Adrenal gland (tissue), 12 donors: ENCODE results near the gene GNPDA1. TPM values are rescaled to one million over a fixed set of nuclear protein-coding genes. Genes with fewer than 3 reads are reported as not detected.

Source experiments
- DNase-seq, 7 donors: peaks; one replicate each; pipeline ENCODE4 v3.0.0-alpha.2; 2019 to 2020
- H3K27ac ChIP-seq, 5 donors: fragments of 200-600 bp; sonication (generic) in 4 of 5; 1 replicate in 3 of 5; 2 replicates in 2 of 5; pipeline versions ENCODE4 v1.5.1 to v1.8.0; 2016 to 2020; ENCODE audit warnings: mild to moderate bottlenecking in 1 of 5
- H3K27me3 ChIP-seq: fragments of 200-600 bp; 2 replicates; pipeline ENCODE4 v1.8.0; 2021
- H3K36me3 ChIP-seq, 2 donors: fragments of 200-600 bp; replicated peaks in 1 of 2; 1 replicate in 1 of 2; 2 replicates in 1 of 2; pipeline versions ENCODE4 v1.5.1 to v1.8.0; 2018 to 2022
- H3K4me1 ChIP-seq, 2 donors: fragments of 200-600 bp; replicated peaks in 1 of 2; 1 replicate in 1 of 2; 2 replicates in 1 of 2; pipeline versions ENCODE4 v1.5.1 to v1.8.0; 2018 to 2021
- H3K4me3 ChIP-seq, 4 donors: fragments of 200-600 bp; sonication (generic) in 3 of 4; one replicate each; pipeline ENCODE4 v1.5.1; 2016 to 2018
- H3K9me3 ChIP-seq, 3 donors: fragments of 200-600 bp; sonication (generic) in 1 of 3; replicated peaks in 1 of 3; 1 replicate in 2 of 3; 2 replicates in 1 of 3; pipeline versions ENCODE4 v1.5.1 to v1.8.0; 2016 to 2021
- CTCF ChIP-seq, 6 experiments: fragments of 450-650 bp in 4 of 6; fragments of 200-600 bp in 2 of 6; sonication (generic) in 1 of 6; IDR thresholded peaks; 1 replicate in 5 of 6; 2 replicates in 1 of 6; pipeline versions ENCODE4 v1.5.1 to v1.8.0; 2016 to 2021; ENCODE audit warnings: antibody characterized with exemption in 6 of 6, mild to moderate bottlenecking in 2 of 6, moderate library complexity in 1 of 6
- POLR2A ChIP-seq, 2 donors: fragments of 450-650 bp; IDR thresholded peaks; one replicate each; pipeline ENCODE4 v1.6.1; 2017; ENCODE audit warnings: antibody characterized with exemption in 2 of 2, mild to moderate bottlenecking in 2 of 2, moderate library complexity in 1 of 2
- WGBS, 4 donors: extraction: QIAGEN DNeasy Blood & Tissue Kit in 2 of 4; methylation state at CpG; one replicate each; pipeline versions ENCODE4 v1.1.5 to v1.1.7; 2013 to 2017; 5-methylcytosine and 5-hydroxymethylcytosine counted together
- intact Hi-C, 2 donors: fragments of 100-400 bp; cut with DNase I; formaldehyde crosslinking; loops; one replicate each; pipeline versions ENCODE4 v1.14.1 to v1.15.0; 2022 to 2023
- polyA plus RNA-seq, 3 donors: library from polyadenylated mRNA; stranded (reverse); fragments of 200-250 nt in 2 of 3; fragments of 350-450 nt in 1 of 3; fragmentation: Illumina TruSeq in 1 of 3; extraction: RNeasy Lipid Tissue Mini Kit (QIAGEN cat#74804) in 1 of 3; gene quantifications; one replicate each; pipeline ENCODE4 v1.2.3, GENCODE V29; 2013 to 2014
- total RNA-seq, 9 donors: library from RNA; depleted of rRNA in 4 of 9; stranded (reverse); fragments of >200 nt in 4 of 9; fragments of 120-200 nt in 1 of 9; fragmentation: NEBNext Ultra II Directional in 1 of 9; extraction: Animal tissue kit (Norgen Biotek cat#: 25700) in 1 of 9; gene quantifications; one replicate each; pipeline versions ENCODE4 v1.1.0 to v1.2.4, GENCODE V29; 2013 to 2023
- donor health status: healthy with polysubstance abuse.
- donor health status: Bipolar disorder and iron deficiency.
- donor health status: DM: yes; HTN: yes; CAD: no.
- donor health status: DM: no; HTN: no; CAD: no.
- donor health status: DM: no; HTN: no; CAD: no.
- donor health status: DM: yes; HTN: yes; CAD: no.

GNPDA1 gene
- total and polyA plus RNA-seq, 12 donors = 23.3 to 92.8 (median 58.7) TPM

GRCh38 chr5:141968914-141969608, 43.8 kb downstream of the GNPDA1 start, which contains the start of gene RNF14:
RNF14 (plus strand) TSS chr5:141969105; CDS start chr5:141973589, 4,484 bp downstream.
- H3K36me3 ChIP-seq = peaks cover 0 to 18% of the 10 kb centered on the region in 2 donors
- peak within 1 kb of the TSS in 3 of 4 donors; percentile 36 to 91 (median 75) for H3K4me3 ChIP-seq
- no peaks in the 10 kb centered on the region for H3K9me3 ChIP-seq
- DNase-seq = peak; percentile 92 to 96 (median 95)
- TF ChIP-seq POLR2A (IDR thresholded peaks at IDR 0.05) = peak; percentile 85 to 98
- TF ChIP-seq CTCF (IDR thresholded peaks at IDR 0.05) = peak; percentile 85 to 98 (median 96)
- no peaks in the 10 kb centered on the region for H3K27me3 ChIP-seq
- H3K27ac ChIP-seq = peak within 1 kb of the TSS; percentile 88 to 98 (median 96)
- intact Hi-C loops = no loop called here
- WGBS, 4 donors = 0 to 2% (median 0%) methylated on average over 20 to 63 of the region's 63 CpGs
- peaks cover 10 to 36% of the 10 kb centered on the region in 2 donors for H3K4me1 ChIP-seq

- no peak overlapping the region for H3K4me3 ChIP-seq
- no peak for DNase-seq
- peaks cover 10 to 23% of the 10 kb centered on the region in 2 donors for H3K4me1 ChIP-seq
- TF ChIP-seq POLR2A (IDR thresholded peaks at IDR 0.05) = no peak
- TF ChIP-seq CTCF (IDR thresholded peaks at IDR 0.05) = no peak
- H3K36me3 ChIP-seq = peaks cover 0 to 2% of the 10 kb centered on the region in 2 donors
- H3K9me3 ChIP-seq = no peaks in the 10 kb centered on the region
- WGBS, 4 donors = 82 to 94% (median 87%) methylated on average over 2 of the region's 2 CpGs
- no peak overlapping the region for H3K27ac ChIP-seq
- intact Hi-C loops = no loop called here
- no peaks in the 10 kb centered on the region for H3K27me3 ChIP-seq
These were observed 45.9 kb downstream of the GNPDA1 start for GRCh38 chr5:141966963-141967333.

GRCh38 chr5:141966275-141966962, 46.4 kb downstream of the GNPDA1 start:
- TF ChIP-seq CTCF (IDR thresholded peaks at IDR 0.05) = no peak
- no peak for TF ChIP-seq POLR2A (IDR thresholded peaks at IDR 0.05)
- H3K27me3 ChIP-seq = no peaks in the 10 kb centered on the region
- H3K27ac ChIP-seq = no peak overlapping the region
- intact Hi-C loops = no loop called here
- 69 to 77% (median 75%) methylated on average over 4 of the region's 4 CpGs for WGBS, 4 donors
- peaks cover 10 to 18% of the 10 kb centered on the region in 2 donors for H3K4me1 ChIP-seq
- no peaks in the 10 kb centered on the region for H3K36me3 ChIP-seq
- DNase-seq = no peak
- H3K4me3 ChIP-seq = no peak overlapping the region
- no peaks in the 10 kb centered on the region for H3K9me3 ChIP-seq

- Histone ChIP-seq H3K9me3 (no peaks in the 10 kb centered on the region), H3K4me3 (no peak overlapping the region), H3K36me3 (no peaks in the 10 kb centered on the region), H3K27ac (no peak overlapping the region), H3K27me3 (no peaks in the 10 kb centered on the region), H3K4me1 (peaks cover 2 to 11% of the 10 kb centered on the region in 2 donors)
- TF ChIP-seq POLR2A (IDR thresholded peaks at IDR 0.05) (no peak), CTCF (IDR thresholded peaks at IDR 0.05) (no peak)
- intact Hi-C loops = no loop called here
- no peak for DNase-seq
- WGBS, 4 donors = 64 to 81% (median 67%) methylated on average over 7 of the region's 7 CpGs
These were observed 47.8 kb downstream of the GNPDA1 start for GRCh38 chr5:141965071-141965470.
